NCI-H2081 treated with DMSO at 0.1 percent for 48 hours (cell line): Measurements from ENCODE around the gene SCART1.
"Not testable (repeated sequence)": the region's sequence is repeated elsewhere in the genome, so short reads cannot be mapped to it uniquely, and the experiment has no call there.

Source experiments
- DNase-seq: peaks from one replicate; lab custom pipeline; 2025; lab: John Stamatoyannopoulos, UW

Gene SCART1

GRCh38 chr10:133432789-133433188 lies 21.0 kb upstream of the SCART1 start:
- not testable (repeated sequence) for DNase-seq

- DNase-seq = no peak
These were observed 15.0 kb upstream of the SCART1 start for GRCh38 chr10:133438711-133439273.

GRCh38 chr10:133439517-133440461 lies 14.0 kb upstream of the SCART1 start:
- DNase-seq = no peak

- DNase-seq = no peak
These were observed 13.0 kb upstream of the SCART1 start for GRCh38 chr10:133440633-133441285.

GRCh38 chr10:133441356-133441755 lies 12.4 kb upstream of the SCART1 start:
- DNase-seq = not testable (repeated sequence)

GRCh38 chr10:133441780-133442179 lies 12.0 kb upstream of the SCART1 start:
- DNase-seq = no peak

GRCh38 chr10:133442191-133442966 lies 11.4 kb upstream of the SCART1 start:
- DNase-seq = no peak

- no peak for DNase-seq
These were observed 10.5 kb upstream of the SCART1 start for GRCh38 chr10:133442967-133443924.

GRCh38 chr10:133444342-133445267 lies 9.1 kb upstream of the SCART1 start:
- DNase-seq = no peak

GRCh38 chr10:133445268-133445732 lies 8.4 kb upstream of the SCART1 start:
- no peak for DNase-seq

- DNase-seq = no peak
These were observed 7.7 kb upstream of the SCART1 start for GRCh38 chr10:133445751-133446708.

- DNase-seq = no peak
These were observed 6.8 kb upstream of the SCART1 start for GRCh38 chr10:133446979-133447378.

- DNase-seq = no peak
These were observed 5.6 kb upstream of the SCART1 start for GRCh38 chr10:133448120-133448519.

GRCh38 chr10:133451346-133451745 lies 2.4 kb upstream of the SCART1 start:
- DNase-seq = no peak

- no peak for DNase-seq
These were observed 1.3 kb upstream of the SCART1 start for GRCh38 chr10:133452453-133452852.

GRCh38 chr10:133454204-133454893 lies 604 bp downstream of the SCART1 start:
- no peak for DNase-seq

- DNase-seq = no peak
These were observed 1.5 kb downstream of the SCART1 start for GRCh38 chr10:133455196-133455595.

- DNase-seq = no peak
These were observed 1.9 kb downstream of the SCART1 start for GRCh38 chr10:133455611-133456031.
